NT2/D1 (cell line): Measurements from ENCODE around the gene GSTM3.

Source experiments
- DNase-seq: peaks from one replicate; pipeline ENCODE4 v3.0.0-alpha.2; 2011; ENCODE audit warnings: low read depth, low spot score
- H3K27me3 ChIP-seq: 2 replicates; pipeline ENCODE4 v1.6.0; 2011; ENCODE audit warnings: mild to moderate bottlenecking; ENCODE audit not compliant: insufficient read length, insufficient read depth
- H3K36me3 ChIP-seq: 2 replicates; pipeline ENCODE4 v1.6.1; 2011; ENCODE audit warnings: mild to moderate bottlenecking, low read length, mixed read lengths; ENCODE audit not compliant: insufficient read depth, insufficient read length
- H3K4me1 ChIP-seq: 2 replicates; pipeline ENCODE4 v1.5.1; 2011; ENCODE audit not compliant: insufficient read depth, insufficient read length
- H3K4me3 ChIP-seq: 2 replicates; pipeline ENCODE4 v1.5.1; 2011; ENCODE audit warnings: low read depth; ENCODE audit not compliant: insufficient read length
- H3K9ac ChIP-seq: 2 replicates; pipeline ENCODE4 v1.6.0; 2011; ENCODE audit warnings: low read depth; ENCODE audit not compliant: insufficient read length
- H3K9me3 ChIP-seq: 2 replicates; pipeline ENCODE4 v1.5.1; 2011; ENCODE audit warnings: mild to moderate bottlenecking, low read length; ENCODE audit not compliant: insufficient read depth
- SUZ12 ChIP-seq: IDR thresholded peaks from 2 replicates; pipeline ENCODE4 v1.6.1; 2011; ENCODE audit not compliant: insufficient read length, insufficient read depth; ENCODE audit errors: extremely low read depth
- YY1 ChIP-seq: IDR thresholded peaks from 2 replicates; pipeline ENCODE4 v1.6.1; 2011; ENCODE audit not compliant: insufficient read length, insufficient read depth
- ZNF274 ChIP-seq: IDR thresholded peaks from 2 replicates; pipeline ENCODE4 v1.6.1; 2011; ENCODE audit warnings: mild to moderate bottlenecking, low read depth, low read length

The GSTM3 gene

DNA sequence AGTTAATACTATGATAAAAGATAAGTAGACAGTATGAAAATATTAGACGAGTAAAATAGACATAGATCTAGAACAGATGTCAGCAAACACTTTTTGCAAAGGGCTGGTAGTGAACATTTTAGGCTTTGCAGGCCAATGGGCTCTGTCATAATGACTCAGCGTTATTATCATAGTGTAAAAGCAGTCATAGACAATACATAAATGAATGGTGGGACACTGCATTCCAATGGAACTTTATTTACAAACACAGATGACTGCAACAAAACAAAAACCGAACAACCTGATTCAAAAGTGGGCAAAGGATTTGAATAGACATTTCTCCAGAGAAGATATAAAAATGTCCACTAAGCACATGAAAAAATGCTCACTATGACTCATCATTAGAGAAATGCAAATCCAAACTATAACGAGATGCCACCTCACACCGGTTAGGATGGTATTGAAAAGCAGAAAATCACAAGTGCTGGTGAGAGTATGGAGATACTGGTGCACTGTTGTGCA, 21.5 kb downstream of the GSTM3 start:
- no peak overlapping the region for H3K9ac ChIP-seq
- no peak for DNase-seq
- TF ChIP-seq ZNF274 (no peak), YY1 (no peak), SUZ12 (no peak)
- no peaks in the 10 kb centered on the region for H3K27me3 ChIP-seq
- H3K9me3 ChIP-seq, result no peaks in the 10 kb centered on the region
- no peaks in the 10 kb centered on the region for H3K36me3 ChIP-seq
- no peak overlapping the region for H3K4me3 ChIP-seq
- H3K4me1 ChIP-seq, result no peaks in the 10 kb centered on the region

DNA sequence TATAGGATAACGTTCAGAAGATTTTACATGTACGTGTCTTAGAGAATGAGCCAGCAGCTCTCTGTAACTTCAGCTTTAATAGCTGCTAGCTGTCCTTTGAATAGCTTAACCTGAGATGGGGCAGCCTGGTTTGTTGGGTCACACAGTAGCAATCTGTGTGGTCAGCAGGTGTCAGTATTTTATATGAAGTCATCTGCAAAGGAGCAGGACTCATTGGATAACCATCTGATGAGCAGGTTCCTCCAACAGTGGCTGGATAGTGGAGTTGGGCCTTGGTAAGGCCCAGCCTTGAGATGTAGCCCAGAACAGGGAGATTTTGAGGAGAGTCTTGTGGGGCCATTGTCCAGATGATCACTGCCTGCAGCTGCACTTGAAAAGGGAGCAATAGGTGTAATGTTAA, 22.3 kb downstream of the GSTM3 start:
- Histone ChIP-seq H3K9ac (no peak overlapping the region), H3K4me3 (no peak overlapping the region), H3K36me3 (no peaks in the 10 kb centered on the region), H3K27me3 (no peaks in the 10 kb centered on the region), H3K4me1 (no peaks in the 10 kb centered on the region), H3K9me3 (no peaks in the 10 kb centered on the region)
- no peak for DNase-seq
- no peak for TF ChIP-seq YY1
- TF ChIP-seq SUZ12, result no peak
- TF ChIP-seq ZNF274, result no peak

DNA sequence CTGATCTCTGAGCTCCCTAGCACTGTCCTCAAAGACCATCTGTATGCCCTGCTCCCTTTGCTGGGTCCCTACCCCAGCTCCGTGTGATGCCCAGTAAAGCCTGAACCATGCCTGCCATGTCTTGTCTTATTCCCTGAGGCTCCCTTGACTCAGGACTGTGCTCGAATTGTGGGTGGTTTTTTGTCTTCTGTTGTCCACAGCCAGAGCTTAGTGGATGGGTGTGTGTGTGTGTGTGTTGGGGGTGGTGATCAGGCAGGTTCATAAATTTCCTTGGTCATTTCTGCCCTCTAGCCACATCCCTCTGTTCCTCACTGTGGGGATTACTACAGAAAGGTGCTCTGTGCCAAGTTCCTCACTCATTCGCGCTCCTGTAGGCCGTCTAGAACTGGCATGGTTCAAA, 23.1 kb downstream of the GSTM3 start:
- H3K4me1 ChIP-seq, result no peaks in the 10 kb centered on the region
- no peaks in the 10 kb centered on the region for H3K36me3 ChIP-seq
- H3K4me3 ChIP-seq, result no peak overlapping the region
- TF ChIP-seq ZNF274 (no peak), YY1 (no peak), SUZ12 (no peak)
- no peak overlapping the region for H3K9ac ChIP-seq
- H3K9me3 ChIP-seq, result no peaks in the 10 kb centered on the region
- no peak for DNase-seq
- no peaks in the 10 kb centered on the region for H3K27me3 ChIP-seq

DNA sequence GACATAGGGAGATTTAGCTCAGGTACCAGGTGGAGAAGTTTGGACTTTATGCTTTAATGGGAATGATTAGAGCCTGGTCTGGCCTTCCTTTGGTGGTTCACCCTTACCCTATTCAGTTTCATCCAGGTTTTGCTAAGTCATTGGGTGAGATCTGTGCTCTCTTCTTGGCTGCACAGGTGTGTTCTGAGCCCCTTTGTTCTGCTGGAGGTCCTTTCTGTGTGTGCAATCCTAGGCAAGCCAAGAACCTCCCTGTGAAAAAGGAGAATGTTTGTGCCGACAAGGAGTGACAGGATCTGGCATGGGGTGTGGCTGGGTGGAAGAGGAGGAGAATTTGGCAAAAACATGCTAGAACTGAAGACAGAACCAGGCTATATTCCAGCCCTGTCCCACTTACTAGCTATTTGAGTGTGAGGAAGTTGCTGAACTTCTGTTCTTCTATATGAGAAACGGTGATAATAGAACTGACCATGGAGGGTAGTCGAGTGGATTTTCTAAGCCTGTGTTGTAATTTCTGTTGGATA, 24.2 kb downstream of the GSTM3 start:
- Histone ChIP-seq H3K9ac (no peak overlapping the region), H3K27me3 (no peaks in the 10 kb centered on the region), H3K9me3 (no peaks in the 10 kb centered on the region), H3K4me1 (no peaks in the 10 kb centered on the region), H3K4me3 (no peak overlapping the region), H3K36me3 (no peaks in the 10 kb centered on the region)
- TF ChIP-seq ZNF274 (no peak), YY1 (no peak), SUZ12 (no peak)
- no peak for DNase-seq

DNA sequence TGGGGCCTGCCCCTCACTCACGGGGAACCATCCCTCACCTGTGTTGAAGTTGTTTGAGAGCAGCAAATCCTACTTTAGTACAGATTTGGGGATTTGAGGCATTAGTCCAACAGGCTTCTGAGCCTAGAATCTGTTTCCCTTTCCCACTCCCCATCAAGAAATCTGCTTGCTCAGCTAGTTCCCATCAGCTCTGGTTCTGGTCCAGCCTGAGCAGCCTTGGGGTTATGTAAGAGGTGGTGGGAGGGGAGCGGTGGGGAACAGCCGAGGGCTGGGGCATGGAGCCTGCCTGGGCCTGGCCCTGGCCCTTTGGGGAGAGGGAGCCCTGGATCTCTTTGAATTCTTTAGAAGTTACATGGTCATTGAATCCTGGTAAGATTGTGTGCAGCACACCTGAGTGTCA, 24.7 kb downstream of the GSTM3 start:
- Histone ChIP-seq H3K9ac (no peak overlapping the region), H3K4me1 (no peaks in the 10 kb centered on the region), H3K27me3 (no peaks in the 10 kb centered on the region), H3K9me3 (no peaks in the 10 kb centered on the region), H3K4me3 (no peak overlapping the region), H3K36me3 (no peaks in the 10 kb centered on the region)
- no peak for DNase-seq
- TF ChIP-seq SUZ12, result no peak
- TF ChIP-seq ZNF274, result no peak

DNA sequence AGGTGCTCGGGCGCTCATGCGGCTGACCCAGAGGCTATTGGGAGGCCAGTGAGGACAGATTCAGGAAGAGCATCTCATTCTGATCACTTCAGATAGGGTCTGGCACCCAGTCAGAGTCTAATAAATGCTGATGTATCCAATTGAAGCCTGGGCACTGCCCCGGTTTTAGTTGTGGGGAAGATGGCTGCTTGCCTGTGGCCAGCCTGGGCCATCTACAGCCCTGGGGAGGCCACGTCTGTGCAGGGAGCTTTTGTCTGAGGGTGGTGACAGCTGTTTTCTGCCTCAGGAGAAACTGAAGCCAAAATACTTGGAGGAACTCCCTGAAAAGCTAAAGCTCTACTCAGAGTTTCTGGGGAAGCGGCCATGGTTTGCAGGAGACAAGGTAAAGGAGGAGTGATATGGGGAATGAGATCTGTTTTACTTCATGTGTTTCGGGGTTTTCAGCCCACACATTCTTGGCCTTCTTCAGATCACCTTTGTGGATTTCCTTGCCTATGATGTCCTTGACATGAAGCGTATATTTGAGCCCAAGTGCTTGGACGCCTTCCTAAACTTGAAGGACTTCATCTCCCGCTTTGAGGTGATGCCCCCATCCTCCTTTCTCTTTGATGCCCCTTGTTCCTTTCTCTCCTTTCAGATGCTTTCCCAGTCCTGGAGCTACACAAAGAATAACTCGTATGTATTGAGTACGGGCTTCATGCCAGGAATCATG, 26.0 kb downstream of the GSTM3 start:
- H3K27me3 ChIP-seq, result no peaks in the 10 kb centered on the region
- H3K4me1 ChIP-seq, result no peaks in the 10 kb centered on the region
- no peak for TF ChIP-seq ZNF274
- H3K9me3 ChIP-seq, result 0 out of 2 replicates have a peak, but pooled peaks cover 3% of the 10 kb centered on the region
- no peak overlapping the region for H3K9ac ChIP-seq
- DNase-seq, result no peak
- no peak overlapping the region for H3K4me3 ChIP-seq
- no peaks in the 10 kb centered on the region for H3K36me3 ChIP-seq

DNA sequence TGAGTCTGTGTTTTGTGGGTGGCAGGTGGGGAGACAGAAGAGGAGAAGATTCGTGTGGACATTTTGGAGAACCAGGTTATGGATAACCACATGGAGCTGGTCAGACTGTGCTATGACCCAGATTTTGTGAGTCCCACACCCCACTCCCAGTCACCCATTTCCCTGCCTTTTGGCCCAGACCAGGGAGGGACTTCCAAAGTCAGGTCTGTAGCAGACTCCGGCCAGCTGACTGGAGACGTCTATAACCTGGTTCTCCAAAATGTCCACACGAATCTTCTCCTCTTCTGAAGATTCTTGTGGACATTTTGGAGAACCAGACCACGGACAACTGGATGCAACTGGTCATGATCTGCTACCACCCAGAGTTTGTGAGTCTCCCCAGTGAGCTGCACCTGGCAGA, 27.2 kb downstream of the GSTM3 start:
- Histone ChIP-seq H3K9me3 (peaks cover 15% of the 10 kb centered on the region; the same call in 1 of the 2 replicates), H3K4me3 (no peak overlapping the region), H3K36me3 (no peaks in the 10 kb centered on the region), H3K27me3 (no peaks in the 10 kb centered on the region), H3K4me1 (no peaks in the 10 kb centered on the region), H3K9ac (no peak overlapping the region)
- no peak for TF ChIP-seq ZNF274
- DNase-seq, result no peak
